HepG2 (cell line): Measurements from ENCODE around the gene GRIK4. TPM values are rescaled to one million over a fixed set of nuclear protein-coding genes. Genes with fewer than 3 reads are reported as not detected.

ENCODE experiments used
- DMAP1 ChIP-seq: IDR thresholded peaks from 2 replicates; pipeline ENCODE4 v1.6.1; 2016
- NFE2L2 ChIP-seq: fragments of 150-350 bp; IDR thresholded peaks from 2 replicates; pipeline ENCODE4 v1.6.1; 2014; ENCODE audit warnings: low read length
- PHF20 ChIP-seq: sonication (generic); formaldehyde crosslinking; IDR thresholded peaks from 2 replicates; pipeline ENCODE4 v1.5.0; 2020; ENCODE audit warnings: mild to moderate bottlenecking, missing genetic modification reagents
- RARG ChIP-seq: sonication (generic); formaldehyde crosslinking; IDR thresholded peaks from 2 replicates; pipeline ENCODE4 v1.4.0; 2020; ENCODE audit warnings: low read depth, mild to moderate bottlenecking, missing genetic modification reagents
- SOX6 ChIP-seq, 2 experiments: fragments of 450-650 bp in 1 of 2; sonication (generic) in 1 of 2; formaldehyde crosslinking in 1 of 2; IDR thresholded peaks; 2 replicates each; pipeline versions ENCODE4 v1.4.0 to v1.6.1; 2017 to 2020; ENCODE audit warnings: antibody characterized with exemption in 1 of 2, mild to moderate bottlenecking in 1 of 2, missing genetic modification reagents in 1 of 2
- XBP1 ChIP-seq: sonication (generic); formaldehyde crosslinking; IDR thresholded peaks from 2 replicates; pipeline ENCODE4 v1.5.0; 2020; ENCODE audit warnings: missing genetic modification reagents
- ZFP36L2 ChIP-seq: sonication (generic); formaldehyde crosslinking; IDR thresholded peaks from 2 replicates; pipeline ENCODE4 v1.4.0; 2020; ENCODE audit warnings: missing genetic modification reagents
- ZNF546 ChIP-seq: sonication (generic); formaldehyde crosslinking; conservative IDR thresholded peaks from 2 replicates; pipeline ENCODE4 v1.8.1; 2023; ENCODE audit warnings: mild to moderate bottlenecking, missing genetic modification reagents
- ZNF670 ChIP-seq: sonication (generic); formaldehyde crosslinking; IDR thresholded peaks from 2 replicates; pipeline ENCODE4 v1.8.0; 2022; ENCODE audit warnings: mild to moderate bottlenecking, missing genetic modification reagents, borderline replicate concordance
- polyA plus RNA-seq, 8 experiments: library from polyadenylated mRNA; depleted of rRNA in 3 of 8; stranded (reverse) in 7 of 8; unstranded in 1 of 8; fragments of >200 nt; fragmentation: Illumina TruSeq in 4 of 8; extraction: Trizol in 4 of 8; gene quantifications; 2 replicates each; pipeline versions ENCODE4 v1.2.1 to v1.2.3, GENCODE V29; 2011 to 2016; ENCODE audit warnings: low read depth in 4 of 8, missing spikeins in 1 of 8, mixed read lengths in 1 of 8; ENCODE audit not compliant: insufficient read depth in 1 of 8
- total RNA-seq, 5 experiments: library from RNA; depleted of rRNA; stranded (reverse); fragments of >200 nt; fragmentation: Illumina TruSeq; extraction: Trizol; gene quantifications; 2 replicates each; pipeline ENCODE4 v1.2.3, GENCODE V29; 2016; ENCODE audit warnings: low read depth in 1 of 5
- TF ChIP-seq, protein P1 (sequence below): sonication (generic); formaldehyde crosslinking; IDR thresholded peaks from 2 replicates; pipeline ENCODE4 v1.5.1; 2020; ENCODE audit warnings: mild to moderate bottlenecking, missing genetic modification reagents, moderate library complexity
- TF ChIP-seq, protein P2 (sequence below): sonication (generic); formaldehyde crosslinking; IDR thresholded peaks from 2 replicates; pipeline ENCODE4 v1.8.1; 2023; ENCODE audit warnings: mild to moderate bottlenecking, inconsistent platforms, moderate library complexity, missing genetic modification reagents, borderline replicate concordance
- TF ChIP-seq, protein P3 (sequence below): sonication (generic); formaldehyde crosslinking; IDR thresholded peaks from 2 replicates; pipeline ENCODE4 v1.4.0; 2020; ENCODE audit warnings: mild to moderate bottlenecking, missing genetic modification reagents
- TF ChIP-seq, protein P4 (sequence below): sonication (generic); formaldehyde crosslinking; IDR thresholded peaks from 2 replicates; pipeline ENCODE4 v1.9.0; 2022; ENCODE audit warnings: low read depth, missing genetic modification reagents

GRIK4 gene
- total and polyA plus RNA-seq, 2 of the 13 experiments (the other 11 are each of a cell fraction or from before 2014, with no cell fraction given), result 0.04 to 0.07 TPM

GRCh38 chr11:120808616-120809050, 297.1 kb downstream of the GRIK4 start (continued):
- TF ChIP-seq, protein P1, sequence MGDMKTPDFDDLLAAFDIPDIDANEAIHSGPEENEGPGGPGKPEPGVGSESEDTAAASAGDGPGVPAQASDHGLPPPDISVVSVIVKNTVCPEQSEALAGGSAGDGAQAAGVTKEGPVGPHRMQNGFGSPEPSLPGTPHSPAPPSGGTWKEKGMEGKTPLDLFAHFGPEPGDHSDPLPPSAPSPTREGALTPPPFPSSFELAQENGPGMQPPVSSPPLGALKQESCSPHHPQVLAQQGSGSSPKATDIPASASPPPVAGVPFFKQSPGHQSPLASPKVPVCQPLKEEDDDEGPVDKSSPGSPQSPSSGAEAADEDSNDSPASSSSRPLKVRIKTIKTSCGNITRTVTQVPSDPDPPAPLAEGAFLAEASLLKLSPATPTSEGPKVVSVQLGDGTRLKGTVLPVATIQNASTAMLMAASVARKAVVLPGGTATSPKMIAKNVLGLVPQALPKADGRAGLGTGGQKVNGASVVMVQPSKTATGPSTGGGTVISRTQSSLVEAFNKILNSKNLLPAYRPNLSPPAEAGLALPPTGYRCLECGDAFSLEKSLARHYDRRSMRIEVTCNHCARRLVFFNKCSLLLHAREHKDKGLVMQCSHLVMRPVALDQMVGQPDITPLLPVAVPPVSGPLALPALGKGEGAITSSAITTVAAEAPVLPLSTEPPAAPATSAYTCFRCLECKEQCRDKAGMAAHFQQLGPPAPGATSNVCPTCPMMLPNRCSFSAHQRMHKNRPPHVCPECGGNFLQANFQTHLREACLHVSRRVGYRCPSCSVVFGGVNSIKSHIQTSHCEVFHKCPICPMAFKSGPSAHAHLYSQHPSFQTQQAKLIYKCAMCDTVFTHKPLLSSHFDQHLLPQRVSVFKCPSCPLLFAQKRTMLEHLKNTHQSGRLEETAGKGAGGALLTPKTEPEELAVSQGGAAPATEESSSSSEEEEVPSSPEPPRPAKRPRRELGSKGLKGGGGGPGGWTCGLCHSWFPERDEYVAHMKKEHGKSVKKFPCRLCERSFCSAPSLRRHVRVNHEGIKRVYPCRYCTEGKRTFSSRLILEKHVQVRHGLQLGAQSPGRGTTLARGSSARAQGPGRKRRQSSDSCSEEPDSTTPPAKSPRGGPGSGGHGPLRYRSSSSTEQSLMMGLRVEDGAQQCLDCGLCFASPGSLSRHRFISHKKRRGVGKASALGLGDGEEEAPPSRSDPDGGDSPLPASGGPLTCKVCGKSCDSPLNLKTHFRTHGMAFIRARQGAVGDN (CRISPR knock-in tag), result peak; percentile 95
- TF ChIP-seq PHF20 (CRISPR knock-in tag) (peak; percentile 33; the same call in 1 of the 2 replicates), SOX6 (IDR thresholded peaks at IDR 0.05) (no peak), SOX6 (CRISPR knock-in tag; IDR thresholded peaks at IDR 0.05) (peak; percentile 94), RARG (CRISPR knock-in tag) (no peak), NFE2L2 (no peak), ZNF670 (CRISPR knock-in tag) (0 out of 2 replicates have a peak, but pooled peaks have one; percentile 80), ZNF546 (CRISPR knock-in tag) (peak; percentile 42; the same call in 1 of the 2 replicates), ZFP36L2 (CRISPR knock-in tag) (no peak), DMAP1 (CRISPR knock-in tag) (0 out of 2 replicates have a peak, but pooled peaks have one; percentile 37), XBP1 (peak; percentile 60; the same call in 1 of the 2 replicates)
- TF ChIP-seq, protein P2, sequence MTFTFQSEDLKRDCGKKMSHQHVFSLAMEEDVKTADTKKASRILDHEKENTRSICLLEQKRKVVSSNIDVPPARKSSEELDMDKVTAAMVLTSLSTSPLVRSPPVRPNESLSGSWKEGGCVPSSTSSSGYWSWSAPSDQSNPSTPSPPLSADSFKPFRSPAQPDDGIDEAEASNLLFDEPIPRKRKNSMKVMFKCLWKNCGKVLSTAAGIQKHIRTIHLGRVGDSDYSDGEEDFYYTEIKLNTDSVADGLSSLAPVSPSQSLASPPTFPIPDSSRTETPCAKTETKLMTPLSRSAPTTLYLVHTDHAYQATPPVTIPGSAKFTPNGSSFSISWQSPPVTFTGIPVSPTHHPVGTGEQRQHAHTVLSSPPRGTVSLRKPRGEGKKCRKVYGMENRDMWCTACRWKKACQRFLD (CRISPR knock-in tag), result no peak
- TF ChIP-seq, protein P3, sequence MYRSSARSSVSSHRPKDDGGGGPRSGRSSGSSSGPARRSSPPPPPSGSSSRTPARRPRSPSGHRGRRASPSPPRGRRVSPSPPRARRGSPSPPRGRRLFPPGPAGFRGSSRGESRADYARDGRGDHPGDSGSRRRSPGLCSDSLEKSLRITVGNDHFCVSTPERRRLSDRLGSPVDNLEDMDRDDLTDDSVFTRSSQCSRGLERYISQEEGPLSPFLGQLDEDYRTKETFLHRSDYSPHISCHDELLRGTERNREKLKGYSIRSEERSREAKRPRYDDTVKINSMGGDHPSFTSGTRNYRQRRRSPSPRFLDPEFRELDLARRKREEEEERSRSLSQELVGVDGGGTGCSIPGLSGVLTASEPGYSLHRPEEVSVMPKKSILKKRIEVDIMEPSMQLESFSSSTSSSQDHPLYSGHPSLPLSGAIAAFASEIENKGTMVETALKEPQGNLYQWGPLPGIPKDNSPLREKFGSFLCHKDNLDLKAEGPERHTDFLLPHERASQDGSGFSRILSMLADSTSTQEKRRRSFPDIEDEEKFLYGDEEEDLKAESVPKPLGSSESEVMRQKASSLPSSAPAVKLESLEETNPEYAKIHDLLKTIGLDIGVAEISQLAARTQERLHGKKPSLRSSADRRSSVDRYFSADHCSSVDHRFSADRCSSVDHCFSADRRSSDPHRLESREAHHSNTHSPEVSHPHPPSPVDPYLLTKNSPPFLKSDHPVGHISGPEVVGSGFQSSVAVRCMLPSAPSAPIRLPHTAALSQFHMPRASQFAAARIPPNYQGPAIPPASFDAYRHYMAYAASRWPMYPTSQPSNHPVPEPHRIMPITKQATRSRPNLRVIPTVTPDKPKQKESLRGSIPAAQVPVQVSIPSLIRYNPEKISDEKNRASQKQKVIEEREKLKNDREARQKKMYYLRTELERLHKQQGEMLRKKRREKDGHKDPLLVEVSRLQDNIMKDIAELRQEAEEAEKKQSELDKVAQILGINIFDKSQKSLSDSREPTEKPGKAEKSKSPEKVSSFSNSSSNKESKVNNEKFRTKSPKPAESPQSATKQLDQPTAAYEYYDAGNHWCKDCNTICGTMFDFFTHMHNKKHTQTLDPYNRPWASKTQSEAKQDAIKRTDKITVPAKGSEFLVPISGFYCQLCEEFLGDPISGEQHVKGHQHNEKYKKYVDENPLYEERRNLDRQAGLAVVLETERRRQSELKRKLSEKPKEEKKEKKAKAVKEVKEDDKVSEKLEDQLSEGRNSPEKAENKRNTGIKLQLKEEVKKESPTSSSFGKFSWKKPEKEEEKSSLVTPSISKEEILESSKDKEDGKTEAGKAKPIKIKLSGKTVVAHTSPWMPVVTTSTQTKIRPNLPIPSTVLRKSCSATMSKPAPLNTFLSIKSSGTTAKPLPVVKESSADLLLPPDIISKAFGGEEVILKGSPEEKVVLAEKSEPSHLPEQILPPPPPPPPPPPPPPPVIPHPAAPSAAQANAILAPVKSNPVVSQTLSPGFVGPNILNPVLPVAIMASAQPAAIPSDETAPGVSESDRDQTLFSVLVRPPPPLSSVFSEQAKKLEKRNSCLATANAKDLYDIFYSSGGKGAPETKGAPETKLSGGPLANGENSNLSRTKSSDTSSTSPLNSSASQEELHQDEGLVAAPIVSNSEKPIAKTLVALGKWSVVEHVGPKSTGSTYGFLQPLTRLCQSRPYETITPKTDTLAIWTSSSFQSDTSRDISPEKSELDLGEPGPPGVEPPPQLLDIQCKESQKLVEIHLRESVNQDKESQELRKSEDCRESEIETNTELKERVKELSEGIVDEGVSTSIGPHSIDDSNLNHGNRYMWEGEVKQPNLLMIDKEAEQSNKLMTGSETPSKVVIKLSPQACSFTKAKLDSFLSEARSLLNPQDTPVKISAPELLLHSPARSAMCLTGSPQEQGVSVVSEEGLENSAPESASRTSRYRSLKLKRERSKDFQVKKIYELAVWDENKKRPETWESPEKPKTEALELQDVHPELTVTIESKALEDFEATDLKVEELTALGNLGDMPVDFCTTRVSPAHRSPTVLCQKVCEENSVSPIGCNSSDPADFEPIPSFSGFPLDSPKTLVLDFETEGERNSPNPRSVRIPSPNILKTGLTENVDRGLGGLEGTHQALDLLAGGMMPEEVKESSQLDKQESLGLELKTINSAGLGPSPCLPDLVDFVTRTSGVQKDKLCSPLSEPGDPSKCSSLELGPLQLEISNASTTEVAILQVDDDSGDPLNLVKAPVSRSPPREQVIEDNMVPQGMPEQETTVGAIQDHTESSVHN (CRISPR knock-in tag), result 0 out of 2 replicates have a peak, but pooled peaks have one; percentile 85
- TF ChIP-seq, protein P4, sequence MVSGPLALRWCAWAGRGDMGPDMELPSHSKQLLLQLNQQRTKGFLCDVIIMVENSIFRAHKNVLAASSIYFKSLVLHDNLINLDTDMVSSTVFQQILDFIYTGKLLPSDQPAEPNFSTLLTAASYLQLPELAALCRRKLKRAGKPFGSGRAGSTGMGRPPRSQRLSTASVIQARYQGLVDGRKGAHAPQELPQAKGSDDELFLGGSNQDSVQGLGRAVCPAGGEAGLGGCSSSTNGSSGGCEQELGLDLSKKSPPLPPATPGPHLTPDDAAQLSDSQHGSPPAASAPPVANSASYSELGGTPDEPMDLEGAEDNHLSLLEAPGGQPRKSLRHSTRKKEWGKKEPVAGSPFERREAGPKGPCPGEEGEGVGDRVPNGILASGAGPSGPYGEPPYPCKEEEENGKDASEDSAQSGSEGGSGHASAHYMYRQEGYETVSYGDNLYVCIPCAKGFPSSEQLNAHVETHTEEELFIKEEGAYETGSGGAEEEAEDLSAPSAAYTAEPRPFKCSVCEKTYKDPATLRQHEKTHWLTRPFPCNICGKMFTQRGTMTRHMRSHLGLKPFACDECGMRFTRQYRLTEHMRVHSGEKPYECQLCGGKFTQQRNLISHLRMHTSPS (CRISPR knock-in tag), result peak; percentile 95
